ENCODE measurements around the gene ZNF775.

Gene ZNF775

GRCh38 chr7:150368884-150369747 is 10.0 kb upstream of the ZNF775 start:
- DNase-seq (ENCODE audit: low read depth in 2 of 2): no peak

GRCh38 chr7:150369748-150370501 is 9.2 kb upstream of the ZNF775 start:
- DNase-seq (ENCODE audit: low read depth in 2 of 2): no peak

DNA sequence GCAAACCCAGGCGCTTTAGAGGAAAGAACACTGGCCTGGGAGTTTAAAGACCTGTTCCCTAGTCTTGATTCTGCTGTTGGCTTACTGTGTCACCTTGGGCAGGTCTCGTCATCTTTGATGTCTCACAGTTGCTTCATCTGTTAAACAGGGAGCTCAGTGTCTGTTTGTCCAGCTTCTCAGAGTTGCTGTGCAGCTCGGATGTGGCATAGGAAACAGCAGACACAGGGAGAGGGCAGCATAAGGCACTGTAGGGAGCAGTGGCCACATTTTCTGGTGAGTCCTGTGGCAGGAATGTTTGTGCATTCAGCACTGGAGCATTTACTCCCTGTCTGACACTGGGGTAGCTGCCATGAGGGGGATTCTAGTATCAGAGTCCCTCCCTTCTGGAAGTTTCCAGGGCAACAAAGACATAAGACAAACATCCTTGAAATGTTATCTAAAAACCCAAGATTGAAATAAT is 8.5 kb upstream of the ZNF775 start:
- DNase-seq (ENCODE audit: low read depth in 2 of 2): no peak

- no peak for DNase-seq (ENCODE audit: low read depth in 2 of 2)
Measured at GRCh38 chr7:150371131-150371995, 7.8 kb upstream of the ZNF775 start.

- DNase-seq (ENCODE audit: low read depth in 2 of 2): no peak
Measured at GRCh38 chr7:150371996-150372270, 7.2 kb upstream of the ZNF775 start.

DNA sequence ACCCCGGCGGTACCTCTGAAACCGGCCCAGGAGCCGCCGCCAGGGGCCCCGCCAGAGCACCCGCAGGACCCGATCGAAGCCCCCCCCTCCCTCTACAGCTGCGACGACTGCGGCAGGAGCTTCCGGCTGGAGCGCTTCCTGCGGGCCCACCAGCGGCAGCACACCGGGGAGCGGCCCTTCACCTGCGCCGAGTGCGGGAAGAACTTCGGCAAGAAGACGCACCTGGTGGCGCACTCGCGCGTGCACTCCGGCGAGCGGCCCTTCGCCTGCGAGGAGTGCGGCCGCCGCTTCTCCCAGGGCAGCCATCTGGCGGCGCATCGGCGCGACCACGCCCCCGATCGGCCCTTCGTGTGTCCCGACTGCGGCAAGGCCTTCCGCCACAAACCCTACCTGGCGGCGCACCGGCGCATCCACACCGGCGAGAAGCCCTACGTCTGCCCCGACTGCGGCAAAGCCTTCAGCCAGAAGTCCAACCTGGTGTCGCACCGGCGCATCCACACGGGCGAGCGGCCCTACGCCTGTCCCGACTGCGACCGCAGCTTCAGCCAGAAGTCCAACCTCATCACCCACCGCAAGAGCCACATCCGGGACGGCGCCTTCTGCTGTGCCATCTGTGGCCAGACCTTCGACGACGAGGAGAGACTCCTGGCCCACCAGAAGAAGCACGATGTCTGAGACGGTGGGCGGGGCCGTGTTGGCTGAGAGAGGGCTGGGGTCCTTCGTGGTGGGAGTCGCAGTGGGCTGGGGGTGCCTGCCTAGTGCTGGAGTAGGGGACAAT is 6.7 kb upstream of the ZNF775 start:
- DNase-seq (ENCODE audit: low read depth in 2 of 2): no peak

DNA sequence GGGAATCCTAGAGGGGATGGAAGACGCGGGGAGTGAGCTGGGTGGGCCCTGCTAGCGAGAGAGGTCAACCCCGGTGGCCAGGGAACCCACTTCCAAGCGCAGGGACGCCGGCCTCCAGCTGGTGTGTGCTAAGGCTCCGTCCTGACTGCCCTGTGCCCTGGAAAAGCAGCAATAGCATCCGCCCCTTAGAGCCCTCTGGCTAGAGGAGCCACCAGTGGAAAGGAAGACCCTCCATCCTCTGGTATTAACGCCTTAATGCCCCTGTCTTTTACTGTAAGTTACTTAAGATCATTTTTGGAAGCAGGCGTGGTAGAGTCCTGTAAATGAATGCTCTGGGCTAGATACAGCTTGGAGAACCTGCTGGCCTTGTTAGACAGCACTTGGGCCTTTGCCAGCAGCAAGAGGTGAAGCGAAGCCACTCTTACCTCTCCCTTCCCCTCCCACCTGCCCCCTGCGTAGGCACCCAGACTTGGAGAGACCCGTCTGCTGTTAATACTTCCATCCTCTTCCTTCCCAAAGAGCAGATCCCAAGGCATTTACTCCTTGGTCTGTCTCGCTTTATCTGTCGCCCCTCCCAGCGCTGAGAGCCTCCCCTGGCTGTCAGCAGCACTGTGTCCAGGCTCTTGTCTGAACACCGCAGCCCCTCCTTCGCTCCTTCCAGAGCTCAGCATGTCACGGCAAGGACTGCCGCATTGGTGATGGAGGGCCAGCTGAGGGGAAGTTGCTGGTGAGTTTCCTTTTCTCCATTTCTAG is 5.9 kb upstream of the ZNF775 start:
- DNase-seq (ENCODE audit: low read depth in 2 of 2): no peak

DNA sequence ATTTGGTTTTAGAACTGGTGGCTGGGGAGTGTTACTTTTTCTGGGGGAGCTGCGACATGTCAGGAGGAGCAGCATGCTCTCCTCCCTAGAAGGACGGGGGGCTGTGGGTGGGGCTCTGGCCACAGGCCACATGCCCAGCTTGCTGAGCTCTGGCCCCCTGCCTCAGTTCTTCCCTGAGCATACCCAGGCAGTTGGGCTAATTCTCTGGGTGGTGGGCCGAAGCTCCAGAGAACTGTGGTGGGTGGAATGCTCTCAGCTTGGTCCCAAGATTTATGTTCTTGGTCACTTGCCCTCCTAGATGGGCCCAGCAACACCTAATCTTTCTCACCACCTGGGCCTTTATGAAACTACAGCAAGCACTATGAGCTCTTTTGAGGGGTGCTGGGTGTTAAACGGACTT is 5.1 kb upstream of the ZNF775 start:
- DNase-seq (ENCODE audit: low read depth in 2 of 2): no peak

- no peak for DNase-seq (ENCODE audit: low read depth in 2 of 2)
Measured at GRCh38 chr7:150374472-150374871, 4.7 kb upstream of the ZNF775 start.

GRCh38 chr7:150375662-150376521 is 3.2 kb upstream of the ZNF775 start:
- DNase-seq (ENCODE audit: low read depth in 2 of 2): no peak

GRCh38 chr7:150376560-150376959 is 2.6 kb upstream of the ZNF775 start:
- no peak for DNase-seq (ENCODE audit: low read depth in 2 of 2)

GRCh38 chr7:150377196-150377595 is 1.9 kb upstream of the ZNF775 start:
- DNase-seq (ENCODE audit: low read depth in 2 of 2): no peak

DNA sequence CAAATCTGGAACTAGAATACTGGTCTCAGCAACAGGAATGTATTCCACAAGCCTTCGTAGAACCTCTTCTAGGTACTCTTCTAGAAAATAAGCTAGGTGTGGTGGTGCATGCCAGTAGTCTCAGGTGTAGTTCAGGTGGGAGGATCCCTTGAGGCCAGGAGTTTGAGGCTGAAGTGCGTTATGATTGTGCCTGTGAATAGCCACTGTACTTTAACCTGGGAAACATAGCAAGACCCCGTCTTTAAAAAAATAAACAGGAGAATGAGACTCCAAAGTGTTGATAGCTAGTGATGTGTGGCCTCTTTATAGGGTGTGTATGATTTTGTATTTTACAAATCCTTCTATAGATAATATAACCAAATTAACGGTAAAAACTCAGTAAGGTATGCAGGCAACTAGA is 1.5 kb upstream of the ZNF775 start:
- no peak for DNase-seq (ENCODE audit: low read depth in 2 of 2)

- peak in 1 of 2 experiments; percentile 30 for DNase-seq (ENCODE audit: low read depth in 2 of 2)
Measured at GRCh38 chr7:150378115-150378852, 846 bp upstream of the ZNF775 start.

DNA sequence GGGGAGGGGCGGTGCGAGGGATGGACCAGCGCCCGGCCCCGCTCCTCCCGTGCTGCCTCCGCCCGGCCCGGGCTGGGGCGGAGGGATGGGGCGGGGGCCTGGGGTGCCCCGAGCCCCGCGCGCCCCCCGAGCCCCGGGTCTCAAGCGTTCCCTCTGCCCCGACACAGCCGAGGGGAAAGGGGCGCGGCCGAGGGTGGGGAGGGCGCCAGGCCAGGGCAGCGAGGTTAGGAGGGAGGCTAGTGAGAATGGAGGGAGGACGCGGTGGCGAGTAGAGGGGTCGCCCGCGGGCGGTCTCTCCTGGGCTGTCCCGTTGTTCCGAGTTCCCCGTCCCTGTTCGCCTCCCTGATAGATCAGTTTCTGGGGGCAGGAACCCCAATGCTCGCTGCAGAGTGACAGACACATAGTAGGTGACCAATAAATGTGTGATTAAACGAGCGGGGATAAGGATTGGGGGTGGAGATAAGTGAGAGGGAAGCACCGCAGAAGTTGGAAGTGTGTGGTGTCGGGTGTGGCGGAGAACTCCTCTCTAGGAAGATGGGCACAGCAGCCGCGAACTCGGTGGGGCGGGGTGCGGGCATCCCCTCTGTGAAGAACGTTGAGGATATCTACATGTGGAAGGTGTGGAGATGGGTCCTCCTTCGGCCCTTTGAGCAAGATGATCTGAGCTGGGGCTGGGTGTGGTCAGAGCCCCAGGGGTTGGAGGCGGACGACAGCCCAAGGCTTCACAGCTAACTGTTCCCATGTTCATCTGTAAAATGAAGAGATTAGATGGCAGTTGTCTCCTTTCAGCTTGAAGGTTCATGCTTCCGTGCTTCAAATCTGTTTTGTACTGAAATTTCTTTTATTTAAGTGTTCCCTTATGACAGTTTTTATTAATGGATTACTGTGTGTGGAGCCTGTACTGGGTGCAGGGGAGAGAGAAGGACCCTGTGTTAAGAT is 580 bp downstream of the ZNF775 start:
- DNase-seq (ENCODE audit: low read depth in 2 of 2): no peak

- no peak for DNase-seq (ENCODE audit: low read depth in 2 of 2)
Measured at GRCh38 chr7:150380463-150380862, 1.3 kb downstream of the ZNF775 start.

- no peak for DNase-seq (ENCODE audit: low read depth in 2 of 2)
Measured at GRCh38 chr7:150381096-150381495, 2.0 kb downstream of the ZNF775 start.

- no peak for DNase-seq (ENCODE audit: low read depth in 2 of 2)
Measured at GRCh38 chr7:150381785-150382122, 2.6 kb downstream of the ZNF775 start.
